CD8-positive, alpha-beta memory T cell (primary cell): Measurements from ENCODE around the gene CHKA. TPM values are rescaled to one million over a fixed set of nuclear protein-coding genes. Genes with fewer than 3 reads are reported as not detected.

ENCODE experiments used
- CTCF ChIA-PET: fragments of 350-600 bp; sonication (Branson Sonifier 250); formaldehyde crosslinking; loops from one replicate; lab custom pipeline; 2021; ENCODE audit warnings: antibody characterized with exemption; lab: Charles Lee
- POLR2A ChIA-PET: fragments of 350-600 bp; sonication (Branson Sonifier 250); formaldehyde crosslinking; loops from one replicate; lab custom pipeline; 2021; ENCODE audit warnings: antibody characterized with exemption; lab: Charles Lee
- DNase-seq, 5 donors: peaks; one replicate each; pipeline versions ENCODE4 v3.0.0 to v3.0.0-alpha.2; 2020 to 2022; ENCODE audit warnings: mixed read lengths in 1 of 5
- H3K27ac ChIP-seq: one replicate; pipeline ENCODE4 v1.7.0; 2013; ENCODE audit warnings: low read depth, mild to moderate bottlenecking, low read length, moderate library complexity
- H3K27me3 ChIP-seq: 2 replicates; pipeline ENCODE4 v1.7.0; 2013; ENCODE audit warnings: low read length, mild to moderate bottlenecking; ENCODE audit not compliant: insufficient read depth, poor library complexity, severe bottlenecking
- H3K36me3 ChIP-seq: 2 replicates; pipeline ENCODE4 v1.7.0; 2013; ENCODE audit warnings: mild to moderate bottlenecking, low read length, moderate library complexity; ENCODE audit not compliant: insufficient read depth
- H3K4me1 ChIP-seq: 2 replicates; pipeline ENCODE4 v1.7.0; 2013; ENCODE audit warnings: mild to moderate bottlenecking, low read length, moderate library complexity; ENCODE audit not compliant: insufficient read depth
- H3K4me3 ChIP-seq: 2 replicates; pipeline ENCODE4 v1.7.0; 2013; ENCODE audit warnings: mild to moderate bottlenecking, low read length
- H3K9me3 ChIP-seq: 2 replicates; pipeline ENCODE4 v1.7.0; 2013; ENCODE audit warnings: mild to moderate bottlenecking, low read length
- H3K27ac Mint-ChIP-seq, 8 donors: one replicate each; pipeline ENCODE4 v1.8.0; 2020 to 2021; ENCODE audit warnings: mixed read lengths in 8 of 8, mild to moderate bottlenecking in 6 of 8, inconsistent platforms in 3 of 8, moderate library complexity in 3 of 8
- H3K27me3 Mint-ChIP-seq, 2 donors: one replicate each; pipeline ENCODE4 v1.8.0; 2020 to 2021; ENCODE audit warnings: mixed read lengths in 2 of 2, mild to moderate bottlenecking in 1 of 2, moderate library complexity in 1 of 2
- H3K36me3 Mint-ChIP-seq, 3 donors: one replicate each; pipeline ENCODE4 v1.8.0; 2020 to 2021; ENCODE audit warnings: mixed read lengths in 3 of 3, inconsistent platforms in 1 of 3, mild to moderate bottlenecking in 1 of 3
- H3K4me1 Mint-ChIP-seq, 3 donors: one replicate each; pipeline ENCODE4 v1.8.0; 2020 to 2021; ENCODE audit warnings: mixed read lengths in 3 of 3, inconsistent platforms in 1 of 3, mild to moderate bottlenecking in 1 of 3
- H3K4me3 Mint-ChIP-seq, 7 donors: one replicate each; pipeline ENCODE4 v1.8.0; 2020 to 2021; ENCODE audit warnings: mixed read lengths in 7 of 7, mild to moderate bottlenecking in 6 of 7, moderate library complexity in 4 of 7, inconsistent platforms in 2 of 7
- H3K9me3 Mint-ChIP-seq, 5 donors: one replicate each; pipeline ENCODE4 v1.8.0; 2020 to 2022; ENCODE audit warnings: mixed read lengths in 5 of 5, mild to moderate bottlenecking in 3 of 5, moderate library complexity in 2 of 5, inconsistent platforms in 1 of 5
- polyA plus RNA-seq: library from polyadenylated mRNA; unstranded; fragments of 300-500 nt; fragmentation: Illumina TruSeq; gene quantifications from one replicate; pipeline ENCODE4 v1.2.3, GENCODE V29; 2021
- total RNA-seq, 2 experiments: library from RNA; stranded (reverse); gene quantifications; one replicate each; pipeline ENCODE4 v1.2.3, GENCODE V29; 2021

CHKA gene
- total and polyA plus RNA-seq, 3 experiments from 2014 or later = 3.1 to 14.0 (median 11.6) TPM

- ChIA-PET POLR2A (no interaction called here), CTCF (interaction anchor here (1.0 kb wide), 1 partner anchor 17 kb away, joined by 3 read pairs; no protein-coding TSS in a partner anchor)
- Histone ChIP-seq H3K36me3 (no peaks in the 10 kb centered on the region), H3K4me3 (no peak overlapping the region), H3K4me1 (peaks cover 12% of the 10 kb centered on the region), H3K27ac (no peak overlapping the region), H3K9me3 (no peaks in the 10 kb centered on the region), H3K27me3 (no peaks in the 10 kb centered on the region)
- H3K4me3 Mint-ChIP-seq = peak overlapping the region in 2 of 7 donors; percentile 15 to 28
- DNase-seq = no peak
- H3K27me3 Mint-ChIP-seq = no peaks in the 10 kb centered on the region
- peak overlapping the region in 1 of 8 donors; percentile 49 for H3K27ac Mint-ChIP-seq
- peaks cover 3 to 12% (median 8%) of the 10 kb centered on the region in 3 donors for H3K4me1 Mint-ChIP-seq
- no peaks in the 10 kb centered on the region for H3K36me3 Mint-ChIP-seq
- H3K9me3 Mint-ChIP-seq = no peaks in the 10 kb centered on the region
These were observed 3.2 kb downstream of the CHKA start for GRCh38 chr11:68117853-68118470.

GRCh38 chr11:68116974-68117373, 4.2 kb downstream of the CHKA start:
- no peaks in the 10 kb centered on the region for H3K9me3 ChIP-seq
- H3K27me3 ChIP-seq = no peaks in the 10 kb centered on the region
- Mint-ChIP-seq H3K27me3 (no peaks in the 10 kb centered on the region), H3K4me1 (peaks cover 3 to 12% (median 5%) of the 10 kb centered on the region in 3 donors), H3K9me3 (no peaks in the 10 kb centered on the region), H3K4me3 (peak overlapping the region in 1 of 7 donors; percentile 73), H3K27ac (no peak overlapping the region), H3K36me3 (no peaks in the 10 kb centered on the region)
- H3K4me1 ChIP-seq = peaks cover 8% of the 10 kb centered on the region
- no peak overlapping the region for H3K4me3 ChIP-seq
- DNase-seq = no peak
- ChIA-PET POLR2A (no interaction called here), CTCF (no interaction called here)
- no peak overlapping the region for H3K27ac ChIP-seq
- no peaks in the 10 kb centered on the region for H3K36me3 ChIP-seq

- no peak for DNase-seq
- no peak overlapping the region for H3K27ac ChIP-seq
- CTCF ChIA-PET = no interaction called here
- H3K36me3 ChIP-seq = no peaks in the 10 kb centered on the region
- Mint-ChIP-seq H3K9me3 (no peaks in the 10 kb centered on the region), H3K36me3 (no peaks in the 10 kb centered on the region), H3K4me1 (peaks cover 3 to 12% (median 4%) of the 10 kb centered on the region in 3 donors), H3K27me3 (no peaks in the 10 kb centered on the region), H3K27ac (no peak overlapping the region), H3K4me3 (no peak overlapping the region)
- H3K4me3 ChIP-seq = no peak overlapping the region
- peaks cover 4% of the 10 kb centered on the region for H3K4me1 ChIP-seq
- no peaks in the 10 kb centered on the region for H3K9me3 ChIP-seq
- no peaks in the 10 kb centered on the region for H3K27me3 ChIP-seq
- POLR2A ChIA-PET = no interaction called here
These were observed 5.1 kb downstream of the CHKA start for GRCh38 chr11:68116126-68116525.

GRCh38 chr11:68115285-68115684, 5.9 kb downstream of the CHKA start:
- ChIA-PET POLR2A (no interaction called here), CTCF (no interaction called here)
- Mint-ChIP-seq H3K27me3 (no peaks in the 10 kb centered on the region), H3K27ac (no peak overlapping the region), H3K4me1 (peaks cover 2 to 10% (median 3%) of the 10 kb centered on the region in 3 donors), H3K4me3 (peak overlapping the region in 1 of 7 donors; percentile 52), H3K36me3 (no peaks in the 10 kb centered on the region), H3K9me3 (no peaks in the 10 kb centered on the region)
- no peaks in the 10 kb centered on the region for H3K9me3 ChIP-seq
- no peak overlapping the region for H3K4me3 ChIP-seq
- no peaks in the 10 kb centered on the region for H3K27me3 ChIP-seq
- peaks cover 3% of the 10 kb centered on the region for H3K4me1 ChIP-seq
- DNase-seq = no peak
- H3K36me3 ChIP-seq = no peaks in the 10 kb centered on the region
- no peak overlapping the region for H3K27ac ChIP-seq

- CTCF ChIA-PET = no interaction called here
- Mint-ChIP-seq H3K36me3 (no peaks in the 10 kb centered on the region), H3K27ac (peak overlapping the region in 1 of 8 donors; percentile 41), H3K4me3 (no peak overlapping the region), H3K9me3 (no peaks in the 10 kb centered on the region), H3K4me1 (peaks cover 0 to 6% (median 0%) of the 10 kb centered on the region in 3 donors), H3K27me3 (no peaks in the 10 kb centered on the region)
- Histone ChIP-seq H3K36me3 (no peaks in the 10 kb centered on the region), H3K27me3 (no peaks in the 10 kb centered on the region), H3K27ac (no peak overlapping the region), H3K9me3 (no peaks in the 10 kb centered on the region), H3K4me3 (no peak overlapping the region), H3K4me1 (no peaks in the 10 kb centered on the region)
- no peak for DNase-seq
- POLR2A ChIA-PET = no interaction called here
These were observed 7.2 kb downstream of the CHKA start for GRCh38 chr11:68113986-68114385.

- ChIA-PET CTCF (no interaction called here), POLR2A (no interaction called here)
- H3K27me3 ChIP-seq = no peaks in the 10 kb centered on the region
These were observed 13.5 kb downstream of the CHKA start for GRCh38 chr11:68107689-68108088.

GRCh38 chr11:68106165-68106940, 14.8 kb downstream of the CHKA start:
- no peaks in the 10 kb centered on the region for H3K9me3 ChIP-seq
- no peak overlapping the region for H3K4me3 ChIP-seq
- no peak overlapping the region for H3K4me3 Mint-ChIP-seq
- no peaks in the 10 kb centered on the region for H3K4me1 Mint-ChIP-seq
- no peaks in the 10 kb centered on the region for H3K27me3 ChIP-seq
- no peaks in the 10 kb centered on the region for H3K9me3 Mint-ChIP-seq
- ChIA-PET POLR2A (no interaction called here), CTCF (no interaction called here)
- H3K4me1 ChIP-seq = no peaks in the 10 kb centered on the region
- peaks cover 0 to 1% (median 0%) of the 10 kb centered on the region in 3 donors for H3K36me3 Mint-ChIP-seq
- DNase-seq = no peak
- no peaks in the 10 kb centered on the region for H3K36me3 ChIP-seq
- H3K27ac Mint-ChIP-seq = peak overlapping the region in 1 of 8 donors; percentile 54
- H3K27me3 Mint-ChIP-seq = no peaks in the 10 kb centered on the region
- H3K27ac ChIP-seq = no peak overlapping the region

More at GRCh38 chr11:68107689-68108088, 13.5 kb downstream of the CHKA start:
- DNase-seq = no peak
- no peak overlapping the region for H3K4me3 ChIP-seq
- H3K27me3 Mint-ChIP-seq = no peaks in the 10 kb centered on the region
- H3K36me3 ChIP-seq = no peaks in the 10 kb centered on the region
- H3K27ac Mint-ChIP-seq = no peak overlapping the region
- no peaks in the 10 kb centered on the region for H3K4me1 Mint-ChIP-seq
- H3K4me1 ChIP-seq = no peaks in the 10 kb centered on the region
- H3K27ac ChIP-seq = no peak overlapping the region
- no peaks in the 10 kb centered on the region for H3K9me3 Mint-ChIP-seq
- no peaks in the 10 kb centered on the region for H3K36me3 Mint-ChIP-seq
- H3K4me3 Mint-ChIP-seq = no peak overlapping the region
- no peaks in the 10 kb centered on the region for H3K9me3 ChIP-seq
